ENCODE results near the gene IDH2.
"Not testable (repeated sequence)": the region's sequence is repeated elsewhere in the genome, so short reads cannot be mapped to it uniquely, and the experiment has no call there.

Gene IDH2

GRCh38 chr15:90145259-90145658 is 43.0 kb upstream of the IDH2 start:
- no peak for DNase-seq
- Histone ChIP-seq H3K4me2 (ENCODE audit: low read length) (no peak overlapping the region), H2AK5ac (ENCODE audit: low read length) (no peak overlapping the region), H3K23ac (ENCODE audit: low read length) (no peak overlapping the region), H3K4ac (ENCODE audit: low read depth, low read length) (no peak overlapping the region), H4K8ac (ENCODE audit: low read depth, low read length) (no peak overlapping the region), H3K18ac (ENCODE audit: low read length) (no peak overlapping the region), H2BK15ac (replicated peaks; ENCODE audit: low read depth) (no peak overlapping the region), H3K4me1 (ENCODE audit: control insufficient read depth, low read depth, low read length) (no peaks in the 10 kb centered on the region), H3K79me2 (ENCODE audit: control insufficient read depth, insufficient read depth, low read length) (no peaks in the 10 kb centered on the region), H3K27ac (ENCODE audit: low read depth, low read length) (no peak overlapping the region), H3K27me3 (ENCODE audit: insufficient read depth, low read length, poor library complexity) (no peaks in the 10 kb centered on the region), H3K56ac (ENCODE audit: low read length) (no peak overlapping the region), H3K79me1 (ENCODE audit: low read length) (no peaks in the 10 kb centered on the region), H3K36me3 (ENCODE audit: control insufficient read depth, insufficient read depth, low read length) (no peaks in the 10 kb centered on the region), H4K5ac (ENCODE audit: low read length) (no peak overlapping the region), H3K9ac (ENCODE audit: low read length) (no peak overlapping the region), H3K4me3 (ENCODE audit: low read length) (no peak overlapping the region), H2BK120ac (ENCODE audit: low read depth, low read length) (no peak overlapping the region), H2BK5ac (ENCODE audit: low read length) (no peak overlapping the region)
- WGBS (ENCODE audit: extremely low coverage, insufficient coverage, low lambda C conversion rate) = no CpG with 5 or more reads among the region's 9 CpGs

- Histone ChIP-seq H2BK120ac (ENCODE audit: low read depth, low read length) (no peak overlapping the region), H3K27ac (ENCODE audit: low read depth, low read length) (no peak overlapping the region), H3K4me2 (ENCODE audit: low read length) (no peak overlapping the region), H3K36me3 (ENCODE audit: control insufficient read depth, insufficient read depth, low read length) (no peaks in the 10 kb centered on the region), H3K4ac (ENCODE audit: low read depth, low read length) (no peak overlapping the region), H3K9ac (ENCODE audit: low read length) (peak overlapping the region; percentile 3), H3K23ac (ENCODE audit: low read length) (no peak overlapping the region), H3K4me1 (ENCODE audit: control insufficient read depth, low read depth, low read length) (no peaks in the 10 kb centered on the region), H4K5ac (ENCODE audit: low read length) (no peak overlapping the region), H2AK5ac (ENCODE audit: low read length) (no peak overlapping the region), H2BK5ac (ENCODE audit: low read length) (no peak overlapping the region), H3K18ac (ENCODE audit: low read length) (no peak overlapping the region), H4K8ac (ENCODE audit: low read depth, low read length) (no peak overlapping the region), H3K79me1 (ENCODE audit: low read length) (no peaks in the 10 kb centered on the region), H2BK15ac (replicated peaks; ENCODE audit: low read depth) (no peak overlapping the region), H3K79me2 (ENCODE audit: control insufficient read depth, insufficient read depth, low read length) (no peaks in the 10 kb centered on the region), H3K56ac (ENCODE audit: low read length) (peak overlapping the region; percentile 62), H3K4me3 (ENCODE audit: low read length) (no peak overlapping the region), H3K27me3 (ENCODE audit: insufficient read depth, low read length, poor library complexity) (no peaks in the 10 kb centered on the region)
- peak; percentile 93 for DNase-seq
- no CpG with 5 or more reads among the region's 12 CpGs for WGBS (ENCODE audit: extremely low coverage, insufficient coverage, low lambda C conversion rate)
Observed at GRCh38 chr15:90143166-90143655, 40.9 kb upstream of the IDH2 start.

- Histone ChIP-seq H3K4ac (ENCODE audit: low read depth, low read length) (no peak overlapping the region), H3K4me2 (ENCODE audit: low read length) (no peak overlapping the region), H3K79me1 (ENCODE audit: low read length) (no peaks in the 10 kb centered on the region), H2BK5ac (ENCODE audit: low read length) (no peak overlapping the region), H2AK5ac (ENCODE audit: low read length) (no peak overlapping the region), H3K56ac (ENCODE audit: low read length) (no peak overlapping the region), H4K8ac (ENCODE audit: low read depth, low read length) (no peak overlapping the region), H3K27ac (ENCODE audit: low read depth, low read length) (no peak overlapping the region), H3K36me3 (ENCODE audit: control insufficient read depth, insufficient read depth, low read length) (no peaks in the 10 kb centered on the region), H3K23ac (ENCODE audit: low read length) (no peak overlapping the region), H3K79me2 (ENCODE audit: control insufficient read depth, insufficient read depth, low read length) (no peaks in the 10 kb centered on the region), H3K18ac (ENCODE audit: low read length) (no peak overlapping the region), H4K5ac (ENCODE audit: low read length) (no peak overlapping the region), H2BK120ac (ENCODE audit: low read depth, low read length) (no peak overlapping the region), H3K4me1 (ENCODE audit: control insufficient read depth, low read depth, low read length) (no peaks in the 10 kb centered on the region), H3K9ac (ENCODE audit: low read length) (no peak overlapping the region), H3K4me3 (ENCODE audit: low read length) (no peak overlapping the region), H2BK15ac (replicated peaks; ENCODE audit: low read depth) (no peak overlapping the region), H3K27me3 (ENCODE audit: insufficient read depth, low read length, poor library complexity) (no peaks in the 10 kb centered on the region)
- no CpG with 5 or more reads among the region's 21 CpGs for WGBS (ENCODE audit: extremely low coverage, insufficient coverage, low lambda C conversion rate)
- DNase-seq = no peak
Observed at GRCh38 chr15:90142216-90143165, 40.2 kb upstream of the IDH2 start.

- Histone ChIP-seq H2BK5ac (ENCODE audit: low read length) (no peak overlapping the region), H3K79me1 (ENCODE audit: low read length) (no peaks in the 10 kb centered on the region), H3K9ac (ENCODE audit: low read length) (no peak overlapping the region), H3K23ac (ENCODE audit: low read length) (no peak overlapping the region), H3K4me3 (ENCODE audit: low read length) (no peak overlapping the region), H3K4me2 (ENCODE audit: low read length) (no peak overlapping the region), H3K18ac (ENCODE audit: low read length) (no peak overlapping the region), H3K79me2 (ENCODE audit: control insufficient read depth, insufficient read depth, low read length) (no peaks in the 10 kb centered on the region), H2BK15ac (replicated peaks; ENCODE audit: low read depth) (no peak overlapping the region), H2AK5ac (ENCODE audit: low read length) (no peak overlapping the region), H3K4ac (ENCODE audit: low read depth, low read length) (no peak overlapping the region), H3K27ac (ENCODE audit: low read depth, low read length) (no peak overlapping the region), H4K8ac (ENCODE audit: low read depth, low read length) (no peak overlapping the region), H2BK120ac (ENCODE audit: low read depth, low read length) (no peak overlapping the region), H3K27me3 (ENCODE audit: insufficient read depth, low read length, poor library complexity) (no peaks in the 10 kb centered on the region), H3K4me1 (ENCODE audit: control insufficient read depth, low read depth, low read length) (no peaks in the 10 kb centered on the region), H3K56ac (ENCODE audit: low read length) (no peak overlapping the region), H4K5ac (ENCODE audit: low read length) (no peak overlapping the region), H3K36me3 (ENCODE audit: control insufficient read depth, insufficient read depth, low read length) (no peaks in the 10 kb centered on the region)
- DNase-seq = no peak
- WGBS (ENCODE audit: extremely low coverage, insufficient coverage, low lambda C conversion rate) = no CpG with 5 or more reads among the region's 13 CpGs
Observed at GRCh38 chr15:90141646-90142045, 39.4 kb upstream of the IDH2 start.

GRCh38 chr15:90139549-90139948 is 37.3 kb upstream of the IDH2 start:
- not testable (repeated sequence) for H2BK15ac ChIP-seq (replicated peaks; ENCODE audit: low read depth); H3K4me2 ChIP-seq (ENCODE audit: low read length); H3K56ac ChIP-seq (ENCODE audit: low read length); H4K8ac ChIP-seq (ENCODE audit: low read depth, low read length); H3K27me3 ChIP-seq (ENCODE audit: insufficient read depth, low read length, poor library complexity); H3K27ac ChIP-seq (ENCODE audit: low read depth, low read length); H4K5ac ChIP-seq (ENCODE audit: low read length); H3K9ac ChIP-seq (ENCODE audit: low read length); DNase-seq; H2BK5ac ChIP-seq (ENCODE audit: low read length); H3K36me3 ChIP-seq (ENCODE audit: control insufficient read depth, insufficient read depth, low read length); H3K18ac ChIP-seq (ENCODE audit: low read length); H3K4ac ChIP-seq (ENCODE audit: low read depth, low read length); H3K79me2 ChIP-seq (ENCODE audit: control insufficient read depth, insufficient read depth, low read length); H2BK120ac ChIP-seq (ENCODE audit: low read depth, low read length); H3K23ac ChIP-seq (ENCODE audit: low read length); H3K79me1 ChIP-seq (ENCODE audit: low read length); H3K4me1 ChIP-seq (ENCODE audit: control insufficient read depth, low read depth, low read length); H3K4me3 ChIP-seq (ENCODE audit: low read length); H2AK5ac ChIP-seq (ENCODE audit: low read length)
- no CpG with 5 or more reads among the region's 8 CpGs for WGBS (ENCODE audit: extremely low coverage, insufficient coverage, low lambda C conversion rate)
